Nephron (organoid): ENCODE results near the gene KCNH1.

Experiments
- H3K27ac Mint-ChIP-seq, 3 experiments: 2 replicates each; pipeline ENCODE4 v1.8.0; 2020; ENCODE audit warnings: mixed read lengths in 3 of 3, mild to moderate bottlenecking in 2 of 3, moderate library complexity in 1 of 3
- H3K27me3 Mint-ChIP-seq: 2 replicates; pipeline ENCODE4 v1.8.0; 2021; ENCODE audit warnings: low read depth, mild to moderate bottlenecking, moderate library complexity, mixed read lengths
- H3K36me3 Mint-ChIP-seq: 2 replicates; pipeline ENCODE4 v1.8.0; 2020; ENCODE audit warnings: low read depth, mixed read lengths
- H3K4me1 Mint-ChIP-seq: 2 replicates; pipeline ENCODE4 v1.8.0; 2020; ENCODE audit warnings: mixed read lengths
- H3K4me3 Mint-ChIP-seq, 3 experiments: 2 replicates each; pipeline ENCODE4 v1.8.0; 2020; ENCODE audit warnings: mild to moderate bottlenecking in 3 of 3, mixed read lengths in 3 of 3, moderate library complexity in 2 of 3
- H3K9me3 Mint-ChIP-seq: 2 replicates; pipeline ENCODE4 v1.8.0; 2020; ENCODE audit warnings: mixed read lengths
- TF ChIP-seq, protein P1 (sequence below), 3 experiments: fragments of 200-600 bp; sonication (generic); IDR thresholded peaks; one replicate each; pipeline ENCODE4 v1.5.0; 2021; ENCODE audit warnings: antibody characterized with exemption in 3 of 3; ENCODE audit not compliant: unreplicated experiment in 3 of 3

The KCNH1 gene

DNA sequence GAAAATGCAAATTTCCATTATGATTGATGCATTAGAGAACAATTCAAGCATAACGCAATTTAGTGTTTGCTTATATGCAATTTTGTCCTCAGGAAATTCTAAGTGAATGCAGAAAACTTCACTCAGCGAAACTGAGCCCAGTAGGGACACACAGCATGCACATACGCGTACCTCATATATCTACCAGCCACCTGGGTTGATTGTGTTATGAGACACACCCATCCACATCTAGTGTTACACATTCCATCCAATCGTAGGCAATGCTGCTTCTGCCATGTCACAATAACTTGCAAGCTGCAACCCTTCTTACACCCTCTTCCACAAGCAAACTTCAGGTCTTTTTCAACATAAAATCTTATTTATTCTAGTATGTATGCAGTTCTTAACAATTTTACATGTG, 492.4 kb downstream of the KCNH1 start:
- Mint-ChIP-seq H3K27me3 (peaks cover 6% of the 10 kb centered on the region), H3K27ac (no peak overlapping the region), H3K4me3 (no peak overlapping the region), H3K36me3 (no peaks in the 10 kb centered on the region), H3K9me3 (no peaks in the 10 kb centered on the region), H3K4me1 (peaks cover 12% of the 10 kb centered on the region)
- TF ChIP-seq, protein P1, sequence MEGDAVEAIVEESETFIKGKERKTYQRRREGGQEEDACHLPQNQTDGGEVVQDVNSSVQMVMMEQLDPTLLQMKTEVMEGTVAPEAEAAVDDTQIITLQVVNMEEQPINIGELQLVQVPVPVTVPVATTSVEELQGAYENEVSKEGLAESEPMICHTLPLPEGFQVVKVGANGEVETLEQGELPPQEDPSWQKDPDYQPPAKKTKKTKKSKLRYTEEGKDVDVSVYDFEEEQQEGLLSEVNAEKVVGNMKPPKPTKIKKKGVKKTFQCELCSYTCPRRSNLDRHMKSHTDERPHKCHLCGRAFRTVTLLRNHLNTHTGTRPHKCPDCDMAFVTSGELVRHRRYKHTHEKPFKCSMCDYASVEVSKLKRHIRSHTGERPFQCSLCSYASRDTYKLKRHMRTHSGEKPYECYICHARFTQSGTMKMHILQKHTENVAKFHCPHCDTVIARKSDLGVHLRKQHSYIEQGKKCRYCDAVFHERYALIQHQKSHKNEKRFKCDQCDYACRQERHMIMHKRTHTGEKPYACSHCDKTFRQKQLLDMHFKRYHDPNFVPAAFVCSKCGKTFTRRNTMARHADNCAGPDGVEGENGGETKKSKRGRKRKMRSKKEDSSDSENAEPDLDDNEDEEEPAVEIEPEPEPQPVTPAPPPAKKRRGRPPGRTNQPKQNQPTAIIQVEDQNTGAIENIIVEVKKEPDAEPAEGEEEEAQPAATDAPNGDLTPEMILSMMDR (IDR thresholded peaks at IDR 0.05; ENCODE audit: unreplicated experiment in 3 of 3) = no peak

DNA sequence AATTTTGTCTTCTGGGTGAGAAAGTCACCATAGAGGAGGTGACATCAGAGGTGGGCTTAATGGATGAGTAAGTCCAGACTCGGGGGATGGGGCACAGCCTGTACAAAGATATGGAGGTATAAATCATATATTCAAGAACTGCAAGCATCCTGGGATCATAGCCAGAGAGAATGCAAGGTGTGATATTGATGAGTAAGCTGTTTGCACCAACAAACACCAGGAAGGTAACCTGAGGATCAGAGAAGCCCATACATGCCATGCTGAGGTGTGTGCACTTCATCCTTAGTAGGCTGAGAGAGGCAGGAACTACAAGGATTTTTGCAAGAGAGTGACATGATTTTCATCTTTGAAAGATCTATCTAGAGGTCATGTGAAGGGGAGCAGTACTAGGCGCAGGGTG, 498.8 kb downstream of the KCNH1 start:
- Mint-ChIP-seq H3K27ac (no peak overlapping the region), H3K36me3 (no peaks in the 10 kb centered on the region), H3K27me3 (peaks cover under 1% of the 10 kb centered on the region), H3K9me3 (no peaks in the 10 kb centered on the region), H3K4me3 (no peak overlapping the region), H3K4me1 (peaks cover 13% of the 10 kb centered on the region)
- TF ChIP-seq, protein P1 (IDR thresholded peaks at IDR 0.05; ENCODE audit: unreplicated experiment in 3 of 3) = no peak

DNA sequence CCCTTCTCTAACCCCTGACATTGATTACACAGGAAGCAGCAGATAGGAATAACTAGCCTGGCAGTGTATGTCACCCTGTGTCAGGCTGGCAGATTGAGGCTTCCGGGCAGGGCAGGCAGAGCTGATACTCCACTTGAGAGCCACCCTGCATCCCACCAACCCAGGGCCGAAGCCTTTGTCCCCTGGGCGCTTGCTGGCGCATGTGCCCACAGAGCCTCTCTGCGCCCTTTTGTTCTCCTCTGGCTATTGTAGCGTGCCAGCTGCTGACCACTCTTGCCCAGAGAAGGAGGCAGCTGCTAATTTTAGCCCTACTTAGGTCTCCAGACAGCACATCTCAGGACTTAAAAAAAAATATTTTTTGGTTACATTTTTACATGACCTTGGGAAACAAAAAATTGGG, 500.3 kb downstream of the KCNH1 start:
- peaks cover 13% of the 10 kb centered on the region for H3K4me1 Mint-ChIP-seq
- H3K27ac Mint-ChIP-seq = no peak overlapping the region
- no peak overlapping the region for H3K4me3 Mint-ChIP-seq
- no peaks in the 10 kb centered on the region for H3K27me3 Mint-ChIP-seq
- H3K9me3 Mint-ChIP-seq = no peaks in the 10 kb centered on the region
- H3K36me3 Mint-ChIP-seq = no peaks in the 10 kb centered on the region
- TF ChIP-seq, protein P1 (IDR thresholded peaks at IDR 0.05; ENCODE audit: unreplicated experiment in 3 of 3) = no peak

DNA sequence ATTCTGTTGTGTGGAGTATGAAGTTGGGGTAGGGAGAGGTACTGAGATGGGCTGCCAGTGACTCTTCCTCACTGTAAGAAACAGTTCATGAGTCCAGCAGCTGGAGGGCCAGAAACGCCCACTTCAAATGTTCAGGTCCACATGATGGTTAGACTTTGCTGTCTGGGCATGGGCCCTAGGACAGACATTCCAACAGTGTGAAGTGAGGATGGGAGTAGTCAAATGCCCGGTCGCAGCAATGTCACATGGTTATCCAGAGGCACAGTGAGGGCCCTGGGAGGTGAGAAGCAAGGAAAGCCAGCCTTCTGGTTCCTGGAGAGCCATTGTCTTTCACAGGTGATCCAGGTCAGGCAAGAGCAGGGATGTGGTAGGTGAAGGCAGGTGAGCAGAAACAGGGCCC, 500.8 kb downstream of the KCNH1 start:
- TF ChIP-seq, protein P1 (IDR thresholded peaks at IDR 0.05; ENCODE audit: unreplicated experiment in 3 of 3) = no peak
- Mint-ChIP-seq H3K27ac (no peak overlapping the region), H3K27me3 (no peaks in the 10 kb centered on the region), H3K9me3 (no peaks in the 10 kb centered on the region), H3K4me1 (peaks cover 14% of the 10 kb centered on the region), H3K36me3 (no peaks in the 10 kb centered on the region), H3K4me3 (no peak overlapping the region)

DNA sequence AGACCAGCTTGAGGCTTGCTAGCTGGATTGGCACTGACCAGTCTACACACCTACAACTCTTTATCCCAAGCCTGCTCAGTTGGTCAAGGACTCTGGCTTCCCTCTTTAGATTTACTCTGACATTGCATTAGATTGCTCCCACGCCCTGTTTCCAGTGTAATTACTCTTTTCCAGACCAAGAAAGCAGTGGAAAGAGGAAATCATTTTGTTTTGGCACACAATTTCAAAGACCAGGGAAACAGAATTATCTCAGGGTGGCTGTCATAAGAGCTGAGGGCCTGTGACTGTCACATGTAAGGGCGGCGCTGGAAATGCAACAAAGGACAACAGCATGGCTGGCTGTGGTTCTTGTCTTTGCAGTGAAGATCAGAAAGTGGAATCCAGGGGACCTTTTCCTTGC, 502.5 kb downstream of the KCNH1 start:
- TF ChIP-seq, protein P1 (IDR thresholded peaks at IDR 0.05; ENCODE audit: unreplicated experiment in 3 of 3) = no peak
- Mint-ChIP-seq H3K27ac (peak overlapping the region in 1 of 3 experiments; percentile 19), H3K4me3 (no peak overlapping the region), H3K36me3 (no peaks in the 10 kb centered on the region), H3K4me1 (peaks cover 18% of the 10 kb centered on the region), H3K9me3 (no peaks in the 10 kb centered on the region), H3K27me3 (no peaks in the 10 kb centered on the region)

DNA sequence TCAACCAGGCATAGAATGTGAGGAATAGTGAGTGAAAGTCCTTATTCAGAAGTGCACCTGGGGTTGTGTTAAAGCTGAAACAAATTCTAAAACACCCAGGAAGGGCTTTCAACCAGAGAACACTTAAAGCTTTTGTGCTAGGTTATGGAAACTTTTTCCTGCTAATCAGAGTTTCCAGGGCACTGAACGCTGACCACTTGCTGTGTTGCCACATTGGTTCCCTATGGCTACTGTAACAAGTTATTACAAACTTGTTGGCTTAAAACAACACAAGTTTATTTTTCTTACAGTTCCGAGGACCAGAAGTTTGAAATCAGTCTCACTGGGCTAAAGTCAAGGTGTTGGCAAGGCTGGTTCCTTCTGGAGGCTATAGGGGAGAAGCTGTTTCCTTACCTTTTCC, 504.7 kb downstream of the KCNH1 start:
- TF ChIP-seq, protein P1 (IDR thresholded peaks at IDR 0.05; ENCODE audit: unreplicated experiment in 3 of 3) = no peak
- Mint-ChIP-seq H3K4me1 (peaks cover 27% of the 10 kb centered on the region), H3K4me3 (no peak overlapping the region), H3K27me3 (no peaks in the 10 kb centered on the region), H3K27ac (no peak overlapping the region), H3K36me3 (no peaks in the 10 kb centered on the region), H3K9me3 (no peaks in the 10 kb centered on the region)
